Measurements from ENCODE around the gene EDA. TPM values are rescaled to one million over a fixed set of nuclear protein-coding genes. Genes with fewer than 3 reads are reported as not detected.

The EDA gene
- total and polyA plus RNA-seq, 2 of the 13 experiments (the other 11 are each of a cell fraction or from before 2014, with no cell fraction given) = 8.8 to 11.2 TPM

DNA sequence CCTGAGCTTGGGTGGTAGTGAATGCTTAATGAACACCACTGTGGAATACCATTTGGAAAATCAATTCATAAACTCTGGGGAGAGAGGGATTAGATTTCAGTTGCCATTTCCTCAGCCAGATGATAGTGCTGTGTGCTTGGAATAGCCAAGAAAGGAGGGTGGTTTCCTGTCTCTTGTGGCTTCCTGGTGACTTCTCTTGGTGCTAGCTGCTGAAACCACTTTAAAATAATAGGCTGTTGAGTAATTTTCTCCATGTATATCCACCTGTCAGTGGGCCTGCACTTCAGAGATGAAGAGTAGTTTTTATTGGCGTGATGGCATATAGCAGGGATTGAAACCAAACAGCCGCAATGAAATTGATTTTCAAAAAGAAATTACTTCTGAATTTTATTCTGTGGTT lies 11.8 kb downstream of the EDA start:
- ChIA-PET POLR2A (no interaction called here), CTCF (ENCODE audit: low intra/inter-chr PET ratio, low total read pairs) (no interaction called here)
- no peaks in the 10 kb centered on the region for H3K36me3 ChIP-seq (replicated peaks in 1 of 2; ENCODE audit: control insufficient read depth in 1 of 2, insufficient read depth in 2 of 2, low read length in 2 of 2)
- no peak for FAIRE-seq
- H3K9me3 ChIP-seq (ENCODE audit: low read length) = no peaks in the 10 kb centered on the region
- H4K20me1 ChIP-seq (ENCODE audit: insufficient read depth, low read length) = no peaks in the 10 kb centered on the region
- H3K9ac ChIP-seq (ENCODE audit: insufficient read depth, low read depth, low read length) = no peak overlapping the region
- peaks cover 6% of the 10 kb centered on the region for H3K79me2 ChIP-seq (ENCODE audit: insufficient read depth, low read length)
- no TSS peak for BruUV-seq (replicated peaks)
- no peak overlapping the region for H3K4me3 ChIP-seq (replicated peaks in 1 of 3; ENCODE audit: insufficient read depth in 1 of 3, low read depth in 2 of 3, low read length in 3 of 3)
- in situ Hi-C loops (cut with HindIII; ENCODE audit: extremely low pct_ligation_motif_present, low pct_unique_long_range_greater_than_20kb) (no loop called here), intact Hi-C loops (cut with micrococcal nuclease; ENCODE audit: unreplicated experiment) (no loop called here)
- no peak for TF ChIP-seq CEBPG (CRISPR knock-in tag; IDR thresholded peaks at IDR 0.05)
- TF ChIP-seq RXRB (CRISPR knock-in tag; IDR thresholded peaks at IDR 0.05; ENCODE audit: borderline replicate concordance) = no peak
- TF ChIP-seq HDAC6 (IDR thresholded peaks at IDR 0.05; ENCODE audit: low read depth, low read length) = no peak
- no peaks in the 10 kb centered on the region for H3K27me3 ChIP-seq (ENCODE audit: control insufficient read depth in 1 of 2, insufficient read depth in 2 of 2, low read length in 2 of 2)
- DNase-seq (ENCODE audit: low spot score) = no peak
- no peaks in the 10 kb centered on the region for H3K4me1 ChIP-seq (ENCODE audit: insufficient read depth, low read length)
- H3K27ac ChIP-seq (ENCODE audit: extremely low read length, insufficient read depth, low read length) = no peak overlapping the region
- WGBS (ENCODE audit: low lambda C conversion rate) = 95% methylated on average over 2 of the region's 2 CpGs
- no peak overlapping the region for H2AFZ ChIP-seq (ENCODE audit: low read length)
- ATAC-seq = no peak
- H3K4me2 ChIP-seq (ENCODE audit: low read depth, low read length) = no peak overlapping the region

DNA sequence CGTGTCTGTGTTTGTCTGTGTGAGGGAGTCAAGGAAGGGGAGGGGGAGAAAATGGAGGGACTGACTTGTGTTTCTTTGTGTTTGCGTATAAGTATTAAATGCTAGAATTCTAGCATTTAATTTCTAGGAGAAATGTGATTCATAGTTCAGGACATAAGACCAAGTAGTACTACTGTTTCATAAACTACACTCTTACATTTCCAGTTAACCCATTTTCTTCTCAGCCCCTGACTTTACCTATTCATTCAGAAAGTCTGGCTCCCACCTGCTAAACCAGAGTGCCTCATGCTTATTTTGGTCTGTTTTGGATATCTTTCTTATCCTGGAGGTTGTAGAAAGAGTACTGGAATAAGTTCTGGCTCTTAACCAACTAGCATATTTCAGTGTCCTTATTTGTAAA lies 14.2 kb downstream of the EDA start:
- H3K9ac ChIP-seq (ENCODE audit: insufficient read depth, low read depth, low read length) = no peak overlapping the region
- no peaks in the 10 kb centered on the region for H3K27me3 ChIP-seq (ENCODE audit: control insufficient read depth in 1 of 2, insufficient read depth in 2 of 2, low read length in 2 of 2)
- no peak overlapping the region for H3K27ac ChIP-seq (ENCODE audit: extremely low read length, insufficient read depth, low read length)
- intact Hi-C loops (cut with micrococcal nuclease; ENCODE audit: unreplicated experiment) = no loop called here
- no peaks in the 10 kb centered on the region for H3K36me3 ChIP-seq (replicated peaks in 1 of 2; ENCODE audit: control insufficient read depth in 1 of 2, insufficient read depth in 2 of 2, low read length in 2 of 2)
- H3K4me3 ChIP-seq (replicated peaks in 1 of 3; ENCODE audit: insufficient read depth in 1 of 3, low read depth in 2 of 3, low read length in 3 of 3) = no peak overlapping the region
- no peak overlapping the region for H2AFZ ChIP-seq (ENCODE audit: low read length)
- in situ Hi-C loops (cut with HindIII; ENCODE audit: extremely low pct_ligation_motif_present, low pct_unique_long_range_greater_than_20kb) = no loop called here
- H4K20me1 ChIP-seq (ENCODE audit: insufficient read depth, low read length) = no peaks in the 10 kb centered on the region
- no peaks in the 10 kb centered on the region for H3K4me1 ChIP-seq (ENCODE audit: insufficient read depth, low read length)
- DNase-seq (ENCODE audit: low spot score) (no peak), ATAC-seq (no peak), FAIRE-seq (no peak)
- BruUV-seq (replicated peaks) = no TSS peak
- no peaks in the 10 kb centered on the region for H3K9me3 ChIP-seq (ENCODE audit: low read length)
- peaks cover 6% of the 10 kb centered on the region for H3K79me2 ChIP-seq (ENCODE audit: insufficient read depth, low read length)
- CTCF ChIA-PET (ENCODE audit: low intra/inter-chr PET ratio, low total read pairs) = no interaction called here
- TF ChIP-seq U2AF1 (optimal IDR thresholded peaks at IDR 0.05; ENCODE audit: low read depth, low read length) (no peak), ZNF879 (CRISPR knock-in tag; IDR thresholded peaks at IDR 0.05) (no peak), ZNF549 (CRISPR knock-in tag; IDR thresholded peaks at IDR 0.05) (no peak), KLF6 (CRISPR knock-in tag; IDR thresholded peaks at IDR 0.05) (no peak), NFYC (CRISPR knock-in tag; IDR thresholded peaks at IDR 0.05) (no peak)
- TF ChIP-seq, protein P1, sequence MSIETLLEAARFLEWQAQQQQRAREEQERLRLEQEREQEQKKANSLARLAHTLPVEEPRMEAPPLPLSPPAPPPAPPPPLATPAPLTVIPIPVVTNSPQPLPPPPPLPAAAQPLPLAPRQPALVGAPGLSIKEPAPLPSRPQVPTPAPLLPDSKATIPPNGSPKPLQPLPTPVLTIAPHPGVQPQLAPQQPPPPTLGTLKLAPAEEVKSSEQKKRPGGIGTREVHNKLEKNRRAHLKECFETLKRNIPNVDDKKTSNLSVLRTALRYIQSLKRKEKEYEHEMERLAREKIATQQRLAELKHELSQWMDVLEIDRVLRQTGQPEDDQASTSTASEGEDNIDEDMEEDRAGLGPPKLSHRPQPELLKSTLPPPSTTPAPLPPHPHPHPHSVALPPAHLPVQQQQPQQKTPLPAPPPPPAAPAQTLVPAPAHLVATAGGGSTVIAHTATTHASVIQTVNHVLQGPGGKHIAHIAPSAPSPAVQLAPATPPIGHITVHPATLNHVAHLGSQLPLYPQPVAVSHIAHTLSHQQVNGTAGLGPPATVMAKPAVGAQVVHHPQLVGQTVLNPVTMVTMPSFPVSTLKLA (IDR thresholded peaks at IDR 0.05) = no peak
- 100% methylated on average over 2 of the region's 2 CpGs for WGBS (ENCODE audit: low lambda C conversion rate)
- POLR2A ChIA-PET = no interaction called here
- H3K4me2 ChIP-seq (ENCODE audit: low read depth, low read length) = no peak overlapping the region
